ENCODE results near the gene FAM219A. TPM values are rescaled to one million over a fixed set of nuclear protein-coding genes. Genes with fewer than 3 reads are reported as not detected.

The FAM219A gene
- total RNA-seq, 1 donor from 2014 or later = 16.8 TPM

DNA sequence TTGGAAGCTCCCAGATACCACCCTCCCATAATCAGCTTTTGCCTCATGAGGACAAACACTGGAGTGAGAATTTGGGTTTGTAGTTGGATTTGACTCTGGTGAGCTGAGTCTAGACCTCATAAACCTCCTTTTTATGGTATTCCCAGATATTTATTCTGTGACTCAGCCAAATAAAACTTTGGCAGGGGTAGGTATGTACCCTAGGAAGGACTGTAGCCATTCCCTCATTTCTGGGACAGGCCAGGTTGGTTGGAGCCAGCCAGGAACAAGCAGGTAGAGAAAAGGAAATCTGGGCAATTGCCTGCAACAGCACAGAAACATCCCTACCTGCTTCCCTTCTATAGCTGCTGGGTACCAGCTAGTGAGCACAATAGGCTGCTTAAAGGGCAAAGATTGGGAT lies 45.0 kb upstream of the FAM219A start:
- no peak for TF ChIP-seq CTCF (IDR thresholded peaks at IDR 0.05; ENCODE audit: insufficient read depth, low read length, poor library complexity, severe bottlenecking)
- Histone ChIP-seq H3K36me3 (ENCODE audit: control insufficient read depth, insufficient read depth, low read length) (no peaks in the 10 kb centered on the region), H3K4me3 (ENCODE audit: low read depth, low read length) (no peak overlapping the region), H3K27me3 (ENCODE audit: control insufficient read depth, insufficient read depth, low read length) (peaks cover 27% of the 10 kb centered on the region)
- no peak for DNase-seq (ENCODE audit: low read depth)

DNA sequence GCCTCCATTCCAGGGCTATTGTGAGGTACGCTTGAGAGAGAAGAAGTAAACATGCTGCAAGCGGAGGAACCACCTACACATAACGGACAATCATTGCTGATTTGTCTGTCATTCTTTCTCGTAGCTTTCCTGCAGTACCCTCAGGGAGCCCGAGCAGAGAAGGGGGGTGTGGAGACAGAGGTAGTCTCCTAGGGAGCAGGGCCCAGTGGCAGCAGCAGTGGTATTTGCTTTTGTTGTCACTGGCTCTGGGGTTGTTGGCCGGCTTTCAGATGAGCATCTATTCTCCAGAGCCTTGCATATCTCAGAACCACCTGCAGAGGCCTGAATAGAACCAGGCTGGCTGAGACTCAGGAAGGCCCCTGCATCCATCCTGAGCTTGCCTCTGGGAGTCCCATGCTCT lies 44.5 kb upstream of the FAM219A start:
- Histone ChIP-seq H3K4me3 (ENCODE audit: low read depth, low read length) (no peak overlapping the region), H3K27me3 (ENCODE audit: control insufficient read depth, insufficient read depth, low read length) (peaks cover 27% of the 10 kb centered on the region), H3K36me3 (ENCODE audit: control insufficient read depth, insufficient read depth, low read length) (no peaks in the 10 kb centered on the region)
- no peak for DNase-seq (ENCODE audit: low read depth)
- no peak for TF ChIP-seq CTCF (IDR thresholded peaks at IDR 0.05; ENCODE audit: insufficient read depth, low read length, poor library complexity, severe bottlenecking)

GRCh38 chr9:34502471-34502870 lies 44.1 kb upstream of the FAM219A start:
- no peaks in the 10 kb centered on the region for H3K36me3 ChIP-seq (ENCODE audit: control insufficient read depth, insufficient read depth, low read length)
- no peak for DNase-seq (ENCODE audit: low read depth)
- no peak overlapping the region for H3K4me3 ChIP-seq (ENCODE audit: low read depth, low read length)
- peaks cover 27% of the 10 kb centered on the region for H3K27me3 ChIP-seq (ENCODE audit: control insufficient read depth, insufficient read depth, low read length)
- no peak for TF ChIP-seq CTCF (IDR thresholded peaks at IDR 0.05; ENCODE audit: insufficient read depth, low read length, poor library complexity, severe bottlenecking)

DNA sequence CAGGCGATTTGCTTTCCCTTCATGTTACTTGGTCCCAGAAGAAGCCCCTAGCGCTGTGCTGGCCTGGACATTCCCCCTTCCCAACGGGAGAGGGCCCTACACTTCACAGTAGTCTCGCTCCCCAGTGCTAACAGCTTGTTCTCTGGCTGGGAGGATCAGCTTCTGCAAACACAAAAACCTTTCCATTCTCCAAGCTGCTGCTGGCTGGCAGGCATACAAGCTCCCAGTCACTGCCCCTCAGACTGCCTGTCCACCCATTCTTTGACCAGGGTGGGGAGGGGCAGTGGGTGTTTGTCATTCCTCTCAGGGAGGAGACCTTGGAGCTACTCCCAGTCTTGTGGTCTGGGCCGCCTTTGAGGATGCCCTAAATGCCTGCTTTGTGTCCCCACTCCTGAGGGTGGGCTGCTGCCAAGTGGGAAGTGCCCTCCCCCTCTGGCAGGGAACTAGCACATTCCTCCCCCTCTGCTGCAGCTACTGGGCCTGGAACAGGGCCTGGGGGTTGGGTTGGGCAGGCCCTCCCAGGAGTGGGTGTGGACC lies 43.6 kb upstream of the FAM219A start:
- no peak for TF ChIP-seq CTCF (IDR thresholded peaks at IDR 0.05; ENCODE audit: insufficient read depth, low read length, poor library complexity, severe bottlenecking)
- Histone ChIP-seq H3K27me3 (ENCODE audit: control insufficient read depth, insufficient read depth, low read length) (peaks cover 27% of the 10 kb centered on the region), H3K36me3 (ENCODE audit: control insufficient read depth, insufficient read depth, low read length) (no peaks in the 10 kb centered on the region), H3K4me3 (ENCODE audit: low read depth, low read length) (no peak overlapping the region)
- DNase-seq (ENCODE audit: low read depth) = no peak

GRCh38 chr9:34501372-34501771 lies 43.0 kb upstream of the FAM219A start:
- no peak for DNase-seq (ENCODE audit: low read depth)
- no peak for TF ChIP-seq CTCF (IDR thresholded peaks at IDR 0.05; ENCODE audit: insufficient read depth, low read length, poor library complexity, severe bottlenecking)
- Histone ChIP-seq H3K4me3 (ENCODE audit: low read depth, low read length) (no peak overlapping the region), H3K27me3 (ENCODE audit: control insufficient read depth, insufficient read depth, low read length) (peaks cover 23% of the 10 kb centered on the region), H3K36me3 (ENCODE audit: control insufficient read depth, insufficient read depth, low read length) (no peaks in the 10 kb centered on the region)

GRCh38 chr9:34500623-34501267 lies 42.4 kb upstream of the FAM219A start:
- DNase-seq (ENCODE audit: low read depth) = no peak
- peaks cover 19% of the 10 kb centered on the region for H3K27me3 ChIP-seq (ENCODE audit: control insufficient read depth, insufficient read depth, low read length)
- TF ChIP-seq CTCF (IDR thresholded peaks at IDR 0.05; ENCODE audit: insufficient read depth, low read length, poor library complexity, severe bottlenecking) = peak; percentile 98
- H3K4me3 ChIP-seq (ENCODE audit: low read depth, low read length) = no peak overlapping the region
- no peaks in the 10 kb centered on the region for H3K36me3 ChIP-seq (ENCODE audit: control insufficient read depth, insufficient read depth, low read length)
